ENCODE data around the gene MDM4.
"Not testable (repeated sequence)": the region's sequence is repeated elsewhere in the genome, so short reads cannot be mapped to it uniquely, and the experiment has no call there.

MDM4 gene

DNA sequence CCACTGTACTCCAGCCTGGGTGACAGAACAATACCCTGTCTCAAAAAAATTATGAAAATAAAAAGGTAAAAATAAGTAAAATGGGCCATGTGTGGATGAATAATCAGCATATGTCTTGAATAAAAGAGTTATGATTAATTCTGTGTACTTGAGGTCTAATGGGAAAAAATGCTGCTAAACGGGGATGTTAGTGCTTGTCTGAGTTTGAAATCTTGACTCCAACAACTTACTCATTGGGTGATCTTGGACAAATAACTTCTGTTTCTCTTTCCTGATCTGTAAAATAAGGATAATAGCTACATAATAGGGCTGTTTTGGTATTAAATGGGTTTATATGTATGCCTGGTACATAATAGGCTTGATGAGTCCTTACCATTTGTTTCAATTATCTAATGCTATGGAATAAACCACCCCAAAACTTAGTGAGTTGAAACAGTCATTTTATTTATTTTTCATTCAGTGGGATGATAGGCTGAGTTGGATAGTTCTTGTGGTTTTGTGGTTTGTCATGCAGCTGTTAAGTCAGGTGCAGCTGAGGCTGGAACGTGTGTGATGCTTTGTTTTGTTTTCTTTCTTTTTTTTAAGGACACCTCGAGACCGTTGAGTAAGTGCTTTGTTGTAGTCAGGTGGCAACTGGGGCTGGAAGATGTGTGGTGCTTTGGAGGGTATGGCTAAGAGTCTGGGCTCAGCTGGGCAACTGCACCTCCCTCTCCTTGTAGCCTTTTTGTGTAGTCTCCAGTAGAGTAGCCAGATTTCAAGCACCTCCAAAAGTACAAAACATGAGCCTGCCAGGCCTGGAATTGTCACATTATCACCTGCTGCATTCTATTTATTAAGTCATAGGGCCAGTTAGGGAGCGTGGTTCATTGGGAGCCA, 4.9 kb downstream of the MDM4 start:
- Histone ChIP-seq H3K9ac (ENCODE audit: low read depth, low read length, poor library complexity) (no peak overlapping the region), H2AFZ (ENCODE audit: low read length) (no peak overlapping the region), H2BK5ac (ENCODE audit: low read length) (no peak overlapping the region), H3K9me3 (replicated peaks in 1 of 2; ENCODE audit: control insufficient read depth in 2 of 2, insufficient read depth in 1 of 2, low read depth in 1 of 2, low read length in 2 of 2) (peaks cover 0 to 19% of the 10 kb centered on the region in 2 donors), H2AK5ac (ENCODE audit: low read depth, low read length) (no peak overlapping the region), H3K27me3 (ENCODE audit: control insufficient read depth in 3 of 3, insufficient read depth in 3 of 3, low read depth in 1 of 3, low read length in 3 of 3) (no peaks in the 10 kb centered on the region), H3K14ac (ENCODE audit: low read length) (no peak overlapping the region), H3K4me1 (ENCODE audit: control insufficient read depth in 2 of 2, insufficient read depth in 1 of 2, low read depth in 1 of 2, low read length in 2 of 2) (no peaks in the 10 kb centered on the region), H3K4me3 (ENCODE audit: low read length in 2 of 2) (no peak overlapping the region), H3K4me2 (ENCODE audit: insufficient read depth, low read length, poor library complexity, severe bottlenecking) (no peak overlapping the region), H4K91ac (ENCODE audit: low read depth, low read length, poor library complexity) (no peak overlapping the region), H3K23ac (ENCODE audit: low read depth, low read length, poor library complexity) (no peak overlapping the region), H2BK120ac (ENCODE audit: low read depth, low read length) (no peak overlapping the region), H4K8ac (ENCODE audit: low read depth, low read length) (no peak overlapping the region), H3K18ac (ENCODE audit: low read length) (no peak overlapping the region), H3K79me1 (ENCODE audit: low read depth, low read length) (peaks cover 14% of the 10 kb centered on the region), H3K27ac (replicated peaks; ENCODE audit: low read length) (no peak overlapping the region), H3K4ac (ENCODE audit: low read length) (no peak overlapping the region), H2BK15ac (ENCODE audit: low read length) (no peak overlapping the region), H2BK12ac (ENCODE audit: low read length) (no peak overlapping the region), H3K36me3 (replicated peaks in 1 of 2; ENCODE audit: control insufficient read depth in 2 of 2, insufficient read depth in 2 of 2, low read length in 2 of 2) (peaks cover 8 to 70% of the 10 kb centered on the region in 2 donors)
- WGBS, 2 donors (ENCODE audit: extremely low coverage in 2 of 2, insufficient read length in 2 of 2, insufficient replicate concordance in 1 of 2) = no CpG with 5 or more reads among the region's 5 CpGs
- no peak for DNase-seq (ENCODE audit: low spot score)

DNA sequence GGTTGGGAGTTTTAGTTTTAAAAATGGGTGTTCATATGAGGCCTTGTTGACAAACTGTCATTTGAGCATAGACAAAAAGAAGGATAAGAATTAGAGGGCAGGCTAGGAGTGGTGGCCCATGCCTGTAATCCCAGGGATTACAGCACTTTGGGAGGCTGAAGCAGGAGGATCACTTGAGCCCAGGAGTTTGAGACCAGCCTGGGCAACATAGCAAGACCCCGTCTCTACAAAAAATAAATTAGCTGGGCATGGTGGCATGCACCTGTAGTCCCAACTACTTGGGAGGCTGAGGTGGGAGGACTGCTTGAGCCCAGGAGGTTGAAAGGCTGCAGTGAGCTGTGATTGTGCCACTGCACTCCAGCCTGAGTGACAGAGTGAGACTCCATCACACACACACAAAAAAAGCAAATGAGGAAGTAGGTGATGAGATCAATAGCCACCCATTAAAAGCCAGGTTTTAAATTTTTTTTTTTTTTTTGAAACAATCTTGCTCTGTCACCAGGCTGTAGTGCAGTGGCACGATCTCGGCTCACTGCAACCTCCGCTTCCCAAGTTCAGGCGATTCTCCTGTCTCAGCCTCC, 5.8 kb downstream of the MDM4 start:
- H3K18ac ChIP-seq (ENCODE audit: low read length); H3K4me2 ChIP-seq (ENCODE audit: insufficient read depth, low read length, poor library complexity, severe bottlenecking); H4K91ac ChIP-seq (ENCODE audit: low read depth, low read length, poor library complexity); H3K9ac ChIP-seq (ENCODE audit: low read depth, low read length, poor library complexity); H2BK5ac ChIP-seq (ENCODE audit: low read length); DNase-seq (ENCODE audit: low spot score); H2BK12ac ChIP-seq (ENCODE audit: low read length); H3K4me1 ChIP-seq (ENCODE audit: control insufficient read depth in 2 of 2, insufficient read depth in 1 of 2, low read depth in 1 of 2, low read length in 2 of 2); H3K4ac ChIP-seq (ENCODE audit: low read length); H3K23ac ChIP-seq (ENCODE audit: low read depth, low read length, poor library complexity); H3K14ac ChIP-seq (ENCODE audit: low read length); H2BK15ac ChIP-seq (ENCODE audit: low read length); H3K79me1 ChIP-seq (ENCODE audit: low read depth, low read length); H4K8ac ChIP-seq (ENCODE audit: low read depth, low read length); H2BK120ac ChIP-seq (ENCODE audit: low read depth, low read length); H2AK5ac ChIP-seq (ENCODE audit: low read depth, low read length); H2AFZ ChIP-seq (ENCODE audit: low read length); H3K27ac ChIP-seq (replicated peaks; ENCODE audit: low read length); H3K4me3 ChIP-seq (ENCODE audit: low read length in 2 of 2); H3K27me3 ChIP-seq (ENCODE audit: control insufficient read depth in 3 of 3, insufficient read depth in 3 of 3, low read depth in 1 of 3, low read length in 3 of 3): not testable (repeated sequence)
- peaks cover 0 to 19% of the 10 kb centered on the region in 2 donors for H3K9me3 ChIP-seq (replicated peaks in 1 of 2; ENCODE audit: control insufficient read depth in 2 of 2, insufficient read depth in 1 of 2, low read depth in 1 of 2, low read length in 2 of 2)
- peaks cover 9 to 79% of the 10 kb centered on the region in 2 donors for H3K36me3 ChIP-seq (replicated peaks in 1 of 2; ENCODE audit: control insufficient read depth in 2 of 2, insufficient read depth in 2 of 2, low read length in 2 of 2)
- no CpG with 5 or more reads among the region's 5 CpGs for WGBS, 2 donors (ENCODE audit: extremely low coverage in 2 of 2, insufficient read length in 2 of 2, insufficient replicate concordance in 1 of 2)

DNA sequence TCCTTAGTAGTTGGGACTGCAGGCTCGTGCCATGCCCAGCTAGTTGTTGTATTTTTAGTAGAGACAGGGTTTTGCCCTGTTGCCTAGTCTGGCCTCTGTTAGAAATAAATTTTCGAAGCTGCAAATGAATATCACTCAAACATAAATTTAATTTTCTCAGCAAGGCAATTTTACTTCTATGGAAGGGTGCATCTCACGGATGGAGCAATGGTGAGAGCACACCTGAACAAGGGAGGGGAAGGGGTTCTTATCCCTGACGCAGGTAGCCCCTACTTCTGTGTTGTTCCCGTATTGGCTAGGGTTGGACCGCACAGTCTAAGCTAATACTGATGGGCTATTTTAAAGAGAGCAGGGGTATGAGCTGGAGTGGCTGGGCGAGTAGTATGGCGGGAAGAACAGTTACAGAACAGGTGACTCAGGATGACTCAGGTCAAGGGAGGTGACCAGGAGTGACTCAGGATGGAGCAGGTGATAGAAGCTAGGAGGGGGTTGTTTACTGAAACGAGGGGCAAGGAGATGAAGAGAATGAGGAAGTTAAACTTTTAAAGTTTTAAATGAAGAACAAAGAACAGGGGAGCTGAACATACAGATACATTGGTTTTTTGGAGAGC, 7.5 kb downstream of the MDM4 start:
- Histone ChIP-seq H2BK120ac (ENCODE audit: low read depth, low read length) (no peak overlapping the region), H3K9me3 (replicated peaks in 1 of 2; ENCODE audit: control insufficient read depth in 2 of 2, insufficient read depth in 1 of 2, low read depth in 1 of 2, low read length in 2 of 2) (peaks cover 0 to 19% of the 10 kb centered on the region in 2 donors), H3K36me3 (replicated peaks in 1 of 2; ENCODE audit: control insufficient read depth in 2 of 2, insufficient read depth in 2 of 2, low read length in 2 of 2) (peaks cover 15 to 82% of the 10 kb centered on the region in 2 donors)

DNA sequence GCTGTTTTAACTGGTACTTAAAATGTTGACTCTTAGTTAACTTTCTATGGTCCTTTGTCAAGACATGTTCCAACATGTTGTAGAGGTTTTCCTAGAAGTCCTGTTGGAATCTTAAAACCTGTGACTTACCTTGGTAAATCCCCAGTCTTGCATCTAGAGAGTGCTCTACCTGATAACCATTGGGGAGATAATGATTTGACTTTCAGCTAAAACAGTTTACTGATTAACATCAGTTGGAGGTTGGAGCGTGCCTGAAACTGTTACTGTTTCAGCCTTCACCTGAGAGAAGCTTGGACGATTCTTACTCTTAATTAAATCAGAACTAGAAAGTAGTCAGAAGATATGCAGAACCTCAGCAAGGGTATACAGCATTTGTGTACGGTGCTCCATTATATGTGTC, 8.8 kb downstream of the MDM4 start:
- Histone ChIP-seq H3K18ac (ENCODE audit: low read length) (no peak overlapping the region), H2BK12ac (ENCODE audit: low read length) (no peak overlapping the region), H4K8ac (ENCODE audit: low read depth, low read length) (no peak overlapping the region), H3K9me3 (replicated peaks in 1 of 2; ENCODE audit: control insufficient read depth in 2 of 2, insufficient read depth in 1 of 2, low read depth in 1 of 2, low read length in 2 of 2) (peaks cover 0 to 19% of the 10 kb centered on the region in 2 donors), H3K23ac (ENCODE audit: low read depth, low read length, poor library complexity) (no peak overlapping the region), H3K4ac (ENCODE audit: low read length) (no peak overlapping the region), H4K91ac (ENCODE audit: low read depth, low read length, poor library complexity) (no peak overlapping the region), H3K36me3 (replicated peaks in 1 of 2; ENCODE audit: control insufficient read depth in 2 of 2, insufficient read depth in 2 of 2, low read length in 2 of 2) (peaks cover 21 to 84% of the 10 kb centered on the region in 2 donors), H3K27ac (replicated peaks; ENCODE audit: low read length) (no peak overlapping the region), H3K9ac (ENCODE audit: low read depth, low read length, poor library complexity) (no peak overlapping the region), H2BK120ac (ENCODE audit: low read depth, low read length) (no peak overlapping the region), H3K4me2 (ENCODE audit: insufficient read depth, low read length, poor library complexity, severe bottlenecking) (no peak overlapping the region), H3K27me3 (ENCODE audit: control insufficient read depth in 3 of 3, insufficient read depth in 3 of 3, low read depth in 1 of 3, low read length in 3 of 3) (no peaks in the 10 kb centered on the region), H3K4me1 (ENCODE audit: control insufficient read depth in 2 of 2, insufficient read depth in 1 of 2, low read depth in 1 of 2, low read length in 2 of 2) (no peaks in the 10 kb centered on the region), H2BK15ac (ENCODE audit: low read length) (no peak overlapping the region), H3K14ac (ENCODE audit: low read length) (no peak overlapping the region), H2AK5ac (ENCODE audit: low read depth, low read length) (no peak overlapping the region), H3K79me1 (ENCODE audit: low read depth, low read length) (peaks cover 3% of the 10 kb centered on the region), H3K4me3 (ENCODE audit: low read length in 2 of 2) (no peak overlapping the region), H2BK5ac (ENCODE audit: low read length) (no peak overlapping the region), H2AFZ (ENCODE audit: low read length) (no peak overlapping the region)
- DNase-seq (ENCODE audit: low spot score) = no peak
- no CpG with 5 or more reads among the region's 3 CpGs for WGBS, 2 donors (ENCODE audit: extremely low coverage in 2 of 2, insufficient read length in 2 of 2, insufficient replicate concordance in 1 of 2)

More for the DNA sequence above, 7.5 kb downstream of the MDM4 start:
- Histone ChIP-seq H2AFZ (ENCODE audit: low read length) (no peak overlapping the region), H3K79me1 (ENCODE audit: low read depth, low read length) (peaks cover 3% of the 10 kb centered on the region), H3K4me3 (ENCODE audit: low read length in 2 of 2) (no peak overlapping the region), H4K8ac (ENCODE audit: low read depth, low read length) (no peak overlapping the region), H3K23ac (ENCODE audit: low read depth, low read length, poor library complexity) (no peak overlapping the region), H4K91ac (ENCODE audit: low read depth, low read length, poor library complexity) (no peak overlapping the region), H3K14ac (ENCODE audit: low read length) (no peak overlapping the region), H3K4me1 (ENCODE audit: control insufficient read depth in 2 of 2, insufficient read depth in 1 of 2, low read depth in 1 of 2, low read length in 2 of 2) (no peaks in the 10 kb centered on the region), H3K27ac (replicated peaks; ENCODE audit: low read length) (no peak overlapping the region), H2BK15ac (ENCODE audit: low read length) (no peak overlapping the region), H3K18ac (ENCODE audit: low read length) (no peak overlapping the region), H3K27me3 (ENCODE audit: control insufficient read depth in 3 of 3, insufficient read depth in 3 of 3, low read depth in 1 of 3, low read length in 3 of 3) (no peaks in the 10 kb centered on the region), H3K9ac (ENCODE audit: low read depth, low read length, poor library complexity) (no peak overlapping the region), H2AK5ac (ENCODE audit: low read depth, low read length) (no peak overlapping the region), H3K4ac (ENCODE audit: low read length) (no peak overlapping the region), H3K4me2 (ENCODE audit: insufficient read depth, low read length, poor library complexity, severe bottlenecking) (no peak overlapping the region), H2BK12ac (ENCODE audit: low read length) (no peak overlapping the region), H2BK5ac (ENCODE audit: low read length) (no peak overlapping the region)
- no CpG with 5 or more reads among the region's 9 CpGs for WGBS, 2 donors (ENCODE audit: extremely low coverage in 2 of 2, insufficient read length in 2 of 2, insufficient replicate concordance in 1 of 2)
- no peak for DNase-seq (ENCODE audit: low spot score)
